Measurements from ENCODE around the gene RBMS1.

RBMS1 gene

GRCh38 chr2:160408959-160409291 lies 84.7 kb downstream of the RBMS1 start:
- no peak for DNase-seq (ENCODE audit: low read depth in 2 of 2)

GRCh38 chr2:160408173-160408958 lies 85.2 kb downstream of the RBMS1 start:
- DNase-seq (ENCODE audit: low read depth in 2 of 2) = no peak

- peak in 1 of 2 donors; percentile 27 for DNase-seq (ENCODE audit: low read depth in 2 of 2)
Measured at GRCh38 chr2:160407393-160408172, 86.0 kb downstream of the RBMS1 start.

- peak; percentile 32 to 45 for DNase-seq (ENCODE audit: low read depth in 2 of 2)
Measured at GRCh38 chr2:160406591-160407392, 86.8 kb downstream of the RBMS1 start.

GRCh38 chr2:160405077-160405867 lies 88.3 kb downstream of the RBMS1 start:
- DNase-seq (ENCODE audit: low read depth in 2 of 2) = no peak

DNA sequence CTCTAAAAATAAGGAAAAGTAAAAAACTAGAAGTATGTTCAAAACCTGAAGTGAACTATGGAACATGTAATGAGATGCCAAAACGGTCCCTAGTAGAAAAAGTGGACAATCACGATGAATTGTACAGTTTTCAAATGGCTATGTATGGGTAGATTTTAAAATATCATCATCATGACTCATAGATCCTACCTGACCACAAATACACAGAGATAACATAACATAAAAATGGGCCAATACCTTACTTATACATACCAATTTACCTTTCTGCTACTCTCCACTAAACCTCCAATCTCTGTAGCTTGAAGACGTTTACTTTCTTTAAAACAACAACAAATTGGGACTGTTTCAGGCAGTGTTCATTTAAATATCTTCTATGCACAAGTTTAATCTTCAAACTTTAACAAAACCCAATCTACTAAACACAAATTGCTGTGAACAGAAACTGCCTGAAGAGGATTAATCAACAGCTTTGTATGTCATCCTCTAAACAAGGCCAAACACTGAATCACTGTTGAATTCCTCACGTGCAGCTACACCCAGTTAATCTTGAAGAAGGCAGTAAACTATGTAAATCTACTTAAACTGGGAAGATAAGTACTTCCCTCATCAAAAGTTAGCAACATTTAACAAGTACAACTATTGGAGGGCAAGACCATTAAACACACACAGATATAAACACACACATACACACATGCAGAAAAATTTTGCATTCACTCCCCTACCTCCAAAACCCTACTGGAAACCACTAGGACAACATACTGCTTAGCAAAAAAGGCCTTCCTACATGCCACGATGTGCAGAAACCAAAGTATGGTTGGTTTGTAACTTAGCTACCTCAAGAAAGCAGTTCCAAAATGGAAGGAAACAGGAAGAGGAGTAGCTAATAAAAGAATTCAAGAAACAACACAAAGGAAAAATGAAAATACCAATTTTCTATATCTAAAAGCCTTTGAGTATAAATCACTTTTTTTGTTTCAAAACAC lies 90.3 kb downstream of the RBMS1 start:
- no peak for DNase-seq (ENCODE audit: low read depth in 2 of 2)

GRCh38 chr2:160402501-160402900 lies 91.1 kb downstream of the RBMS1 start:
- no peak for DNase-seq (ENCODE audit: low read depth in 2 of 2)

- DNase-seq (ENCODE audit: low read depth in 2 of 2) = no peak
Measured at GRCh38 chr2:160401895-160402294, 91.7 kb downstream of the RBMS1 start.

DNA sequence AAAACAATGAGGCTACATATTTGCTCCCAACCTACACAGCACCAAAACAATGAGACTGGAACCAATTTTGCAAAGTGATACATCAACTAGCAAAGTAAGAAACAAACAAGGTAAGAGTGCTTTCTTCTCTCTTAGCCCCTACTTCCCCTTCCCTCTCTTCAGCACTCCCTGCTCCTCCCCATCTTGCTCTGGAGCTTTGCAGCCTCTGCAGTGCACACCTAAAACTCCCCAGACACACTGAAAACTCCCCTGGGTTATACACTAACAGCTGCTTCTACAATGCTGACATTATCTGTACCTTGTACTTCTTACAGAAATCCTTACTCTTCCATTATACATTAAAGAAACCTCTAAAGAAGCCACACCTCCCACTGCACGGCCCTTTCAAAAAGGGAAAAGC lies 93.7 kb downstream of the RBMS1 start:
- no peak for DNase-seq (ENCODE audit: low read depth in 2 of 2)

DNA sequence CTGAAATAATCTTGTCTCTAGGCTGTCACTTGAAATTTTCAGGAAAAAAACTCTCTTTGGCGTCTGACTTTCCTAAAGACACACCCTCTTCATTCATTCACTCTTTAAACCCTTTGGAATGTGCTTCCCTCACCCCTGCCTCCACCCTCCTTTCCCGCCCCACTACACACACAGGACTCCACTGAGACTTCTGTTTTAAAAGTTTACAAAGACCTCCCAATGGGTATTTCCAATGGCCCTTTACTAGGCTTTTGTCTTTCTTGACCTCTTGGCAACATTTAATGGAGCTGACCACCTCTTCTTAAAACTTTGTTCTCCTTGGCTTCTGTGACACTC lies 96.1 kb downstream of the RBMS1 start:
- DNase-seq (ENCODE audit: low read depth in 2 of 2) = no peak

DNA sequence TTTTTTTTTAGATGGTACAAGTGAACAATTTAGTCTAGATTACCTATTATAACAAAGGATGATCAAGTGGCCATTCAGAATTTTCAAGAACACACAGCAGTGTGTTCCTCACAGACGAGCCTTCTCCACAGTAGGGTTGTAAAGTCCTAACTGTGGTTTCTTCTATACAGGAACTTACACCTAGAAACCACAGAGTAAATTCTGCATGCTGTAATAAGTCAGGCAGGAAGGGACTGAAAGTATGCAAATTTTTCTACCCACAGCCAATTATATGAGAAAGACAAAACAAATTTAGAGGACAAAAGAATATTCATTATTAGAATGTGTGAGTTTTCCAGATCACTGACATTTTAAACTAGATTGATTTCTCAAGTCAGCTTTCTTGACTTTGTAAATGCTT lies 99.5 kb downstream of the RBMS1 start:
- DNase-seq (ENCODE audit: low read depth in 2 of 2) = no peak

- no peak for DNase-seq (ENCODE audit: low read depth in 2 of 2)
Measured at GRCh38 chr2:160392201-160392600, 101.4 kb downstream of the RBMS1 start.

- DNase-seq (ENCODE audit: low read depth in 2 of 2) = no peak
Measured at GRCh38 chr2:160390544-160391455, 102.8 kb downstream of the RBMS1 start.

GRCh38 chr2:160389875-160390274 lies 103.7 kb downstream of the RBMS1 start:
- no peak for DNase-seq (ENCODE audit: low read depth in 2 of 2)

DNA sequence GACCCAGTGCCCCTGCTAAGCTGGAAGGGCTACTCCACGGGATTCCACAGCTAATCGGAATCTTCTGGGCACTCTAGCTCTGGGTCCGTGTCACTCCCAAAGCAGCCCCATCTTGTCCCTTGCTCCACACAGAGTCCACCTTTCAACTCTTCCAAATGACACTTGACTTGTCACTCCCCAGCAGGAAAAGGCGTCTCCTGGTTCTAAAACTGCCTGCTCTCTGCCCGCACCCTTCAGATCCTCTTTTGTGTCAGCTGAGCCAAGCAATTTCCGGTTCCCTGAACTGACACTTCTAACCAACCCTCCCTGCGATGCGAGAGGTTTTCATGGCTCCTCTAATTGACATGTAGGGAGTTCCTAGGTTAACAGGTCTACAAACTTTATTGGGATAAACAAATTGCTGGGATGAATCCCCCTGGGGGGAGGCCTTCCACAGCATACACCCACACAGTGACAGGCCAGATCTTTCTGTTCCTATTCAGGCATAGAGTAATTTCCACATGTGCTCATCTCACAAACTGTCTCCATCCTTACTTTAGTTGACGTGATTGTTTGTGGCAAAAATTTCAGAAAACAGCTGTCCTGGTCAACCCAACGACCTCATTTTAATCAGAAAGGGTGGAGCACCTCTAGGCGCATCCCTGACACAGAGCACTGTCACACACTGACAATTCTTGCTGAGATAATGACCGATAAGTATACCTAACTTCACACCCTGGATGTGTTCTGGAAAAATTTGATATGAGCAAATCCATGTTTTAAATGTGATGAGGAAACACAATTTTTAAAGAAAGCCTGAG lies 104.9 kb downstream of the RBMS1 start:
- no peak for DNase-seq (ENCODE audit: low read depth in 2 of 2)

DNA sequence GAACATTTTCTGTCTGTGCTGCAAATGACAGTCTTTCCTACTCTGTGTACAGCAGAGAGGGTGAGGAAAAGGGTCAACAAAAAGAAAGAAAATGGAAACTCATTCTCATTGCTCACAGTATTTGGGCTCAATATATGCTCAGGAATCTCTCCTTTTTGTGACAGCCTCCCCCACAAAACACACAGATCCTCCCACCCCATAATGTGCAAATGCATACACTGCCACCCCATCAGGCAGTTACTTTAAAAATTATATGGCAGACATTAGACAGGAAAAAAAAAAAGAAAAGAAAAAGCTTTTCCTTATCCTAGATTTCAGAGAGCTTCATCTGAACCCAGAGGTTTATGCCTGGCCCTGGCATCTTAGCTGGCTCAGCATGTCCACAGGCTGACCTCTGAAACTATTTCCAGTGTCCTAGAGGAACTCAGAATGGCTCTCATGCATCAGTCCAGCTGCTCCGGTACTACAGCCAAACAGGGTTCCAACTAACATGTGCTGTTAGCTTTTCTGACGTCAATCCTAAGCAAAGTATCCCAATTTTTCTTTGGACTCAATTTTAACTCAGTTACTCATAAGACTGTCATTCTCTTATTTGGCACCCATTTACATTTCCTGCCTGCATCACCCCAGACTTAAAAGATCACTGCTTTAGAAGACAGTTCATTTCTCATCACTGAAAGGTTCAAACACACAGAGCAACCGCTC lies 105.9 kb downstream of the RBMS1 start:
- no peak for DNase-seq (ENCODE audit: low read depth in 2 of 2)

DNA sequence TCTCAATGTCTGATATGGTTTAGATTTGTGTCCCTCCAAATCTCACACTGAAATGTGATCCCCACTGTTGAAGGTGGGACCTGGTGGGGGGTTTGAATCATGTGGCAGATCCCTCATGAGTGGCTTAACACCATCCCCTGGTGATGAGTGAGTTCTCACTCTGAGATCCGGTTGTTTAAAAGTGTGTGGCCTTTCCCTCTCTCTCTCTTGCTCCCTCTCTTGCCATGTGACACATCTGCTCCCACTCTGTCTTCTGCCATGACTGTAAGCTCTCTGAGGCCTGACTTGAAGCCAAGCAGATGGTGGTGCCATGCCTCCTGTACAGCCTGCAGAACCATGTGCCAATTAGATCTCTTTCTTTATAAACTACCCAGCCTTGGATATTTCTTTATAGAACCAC lies 108.8 kb downstream of the RBMS1 start:
- DNase-seq (ENCODE audit: low read depth in 2 of 2) = no peak

DNA sequence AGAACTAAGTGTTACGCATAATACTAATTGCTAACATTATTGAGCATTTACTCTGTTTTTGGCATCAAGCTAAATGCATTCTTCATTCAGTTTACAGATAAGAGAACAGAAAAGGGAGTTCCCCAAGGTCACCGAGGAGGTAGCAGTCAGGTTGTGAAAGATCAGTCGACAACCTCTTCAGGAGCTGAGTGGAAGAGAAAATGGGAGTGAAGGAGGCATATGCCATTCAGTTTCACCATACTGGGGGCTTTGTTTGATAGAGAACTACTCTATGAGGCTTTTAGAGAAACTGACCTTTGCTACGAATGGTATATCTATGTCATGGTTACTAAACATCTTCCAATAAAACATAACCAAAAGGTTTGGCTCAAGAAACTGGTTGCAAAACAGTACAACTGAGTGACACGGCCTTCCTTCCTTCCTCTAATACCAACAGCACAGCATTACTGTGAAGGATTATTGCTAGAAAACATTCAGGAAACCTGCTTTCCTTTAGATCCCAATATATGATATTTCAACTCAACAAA lies 112.1 kb downstream of the RBMS1 start:
- DNase-seq (ENCODE audit: low read depth in 2 of 2) = no peak

Measured in stimulated activated CD4-positive, alpha-beta T cell treated with anti-CD3 and anti-CD28 coated beads, Interleukin-15, amount 100 ng/mL, for 48 hours (primary cell).